Measurements from ENCODE around the gene ASPRV1. TPM values are rescaled to one million over a fixed set of nuclear protein-coding genes. Genes with fewer than 3 reads are reported as not detected.

ASPRV1 gene
- total RNA-seq, 1 donor from 2014 or later, result 0.63 TPM

- Histone ChIP-seq H3K27ac (replicated peaks) (no peak overlapping the region), H3K36me3 (peaks cover 34% of the 10 kb centered on the region), H3K27me3 (ENCODE audit: low read depth) (no peaks in the 10 kb centered on the region), H3K4me3 (no peak overlapping the region), H3K4me1 (no peaks in the 10 kb centered on the region), H3K9me3 (replicated peaks) (no peaks in the 10 kb centered on the region)
- TF ChIP-seq CTCF (IDR thresholded peaks at IDR 0.05; ENCODE audit: borderline replicate concordance), result no peak
- no peak for DNase-seq
- intact Hi-C loops (cut with micrococcal nuclease), result no loop called here
Measured at GRCh38 chr2:69993048-69993565, 31.7 kb upstream of the ASPRV1 start.

GRCh38 chr2:69992310-69993047 is 31.0 kb upstream of the ASPRV1 start:
- H3K27ac ChIP-seq (replicated peaks), result no peak overlapping the region
- no peak for TF ChIP-seq CTCF (IDR thresholded peaks at IDR 0.05; ENCODE audit: borderline replicate concordance)
- no peaks in the 10 kb centered on the region for H3K9me3 ChIP-seq (replicated peaks)
- H3K4me1 ChIP-seq, result no peaks in the 10 kb centered on the region
- H3K36me3 ChIP-seq, result peaks cover 34% of the 10 kb centered on the region
- intact Hi-C loops (cut with micrococcal nuclease), result no loop called here
- no peak for DNase-seq
- H3K4me3 ChIP-seq, result no peak overlapping the region
- H3K27me3 ChIP-seq (ENCODE audit: low read depth), result no peaks in the 10 kb centered on the region

GRCh38 chr2:69989441-69990105 is 28.1 kb upstream of the ASPRV1 start:
- H3K36me3 ChIP-seq, result peaks cover 14% of the 10 kb centered on the region
- H3K4me3 ChIP-seq, result no peak overlapping the region
- no peak for DNase-seq
- no peaks in the 10 kb centered on the region for H3K27me3 ChIP-seq (ENCODE audit: low read depth)
- intact Hi-C loops (cut with micrococcal nuclease), result no loop called here
- H3K9me3 ChIP-seq (replicated peaks), result no peaks in the 10 kb centered on the region
- no peaks in the 10 kb centered on the region for H3K4me1 ChIP-seq
- TF ChIP-seq CTCF (IDR thresholded peaks at IDR 0.05; ENCODE audit: borderline replicate concordance), result no peak
- no peak overlapping the region for H3K27ac ChIP-seq (replicated peaks)

GRCh38 chr2:69989009-69989408 is 27.6 kb upstream of the ASPRV1 start:
- Histone ChIP-seq H3K27ac (replicated peaks) (no peak overlapping the region), H3K4me1 (no peaks in the 10 kb centered on the region), H3K4me3 (no peak overlapping the region), H3K9me3 (replicated peaks) (no peaks in the 10 kb centered on the region), H3K36me3 (peaks cover 9% of the 10 kb centered on the region), H3K27me3 (ENCODE audit: low read depth) (no peaks in the 10 kb centered on the region)
- no peak for DNase-seq
- intact Hi-C loops (cut with micrococcal nuclease), result no loop called here
- TF ChIP-seq CTCF (IDR thresholded peaks at IDR 0.05; ENCODE audit: borderline replicate concordance), result no peak

GRCh38 chr2:69988086-69988635 is 26.7 kb upstream of the ASPRV1 start:
- H3K9me3 ChIP-seq (replicated peaks), result no peaks in the 10 kb centered on the region
- no peaks in the 10 kb centered on the region for H3K27me3 ChIP-seq (ENCODE audit: low read depth)
- no peak for TF ChIP-seq CTCF (IDR thresholded peaks at IDR 0.05; ENCODE audit: borderline replicate concordance)
- H3K4me3 ChIP-seq, result no peak overlapping the region
- no peak overlapping the region for H3K27ac ChIP-seq (replicated peaks)
- H3K4me1 ChIP-seq, result no peaks in the 10 kb centered on the region
- intact Hi-C loops (cut with micrococcal nuclease), result no loop called here
- H3K36me3 ChIP-seq, result peaks cover 1% of the 10 kb centered on the region
- no peak for DNase-seq
